ENCODE results near the gene STPG2.

DNA sequence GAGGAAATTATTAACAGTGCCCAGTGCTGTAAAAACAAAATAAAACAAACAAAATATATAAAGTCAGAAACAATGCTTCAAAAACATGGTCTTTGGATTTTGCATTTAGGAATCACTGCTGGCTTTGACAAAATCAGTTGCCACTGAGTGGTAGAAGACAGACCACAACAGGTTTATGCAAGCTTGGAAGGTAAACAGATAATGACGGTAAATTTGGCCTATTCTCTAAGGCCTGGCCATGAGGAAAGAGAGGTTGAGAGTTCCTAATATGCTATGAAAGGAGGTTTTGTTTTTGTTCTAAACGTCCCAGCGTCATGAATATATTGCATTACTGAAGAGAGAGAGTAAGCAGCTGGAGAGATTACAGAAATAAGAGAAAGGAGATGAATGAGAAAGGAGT, 629.4 kb downstream of the STPG2 start:
- TF ChIP-seq CTCF (IDR thresholded peaks at IDR 0.05; ENCODE audit: low read depth, low read length) = no peak
- TF ChIP-seq EZH2phosphoT487 (IDR thresholded peaks at IDR 0.05; ENCODE audit: low read depth) = no peak

All from OCI-LY3 (cell line).